ENCODE data around the gene DYNLT1.

GRCh38 chr6:158586652-158587051 lies 57.9 kb downstream of the DYNLT1 start:
- TF ChIP-seq RAD51 (IDR thresholded peaks at IDR 0.05) (no peak), ATF7 (IDR thresholded peaks at IDR 0.05; ENCODE audit: low read depth) (no peak), FOXM1 (IDR thresholded peaks at IDR 0.05; ENCODE audit: low read depth, low read length) (no peak), MAX (IDR thresholded peaks at IDR 0.05; ENCODE audit: low read depth, low read length) (no peak), BRCA1 (IDR thresholded peaks at IDR 0.05; ENCODE audit: low read depth, low read length) (no peak), POLR2AphosphoS5 (IDR thresholded peaks at IDR 0.05; ENCODE audit: low read length) (no peak), ESRRA (IDR thresholded peaks at IDR 0.05; ENCODE audit: low read length) (no peak), TBL1XR1 (IDR thresholded peaks at IDR 0.05; ENCODE audit: low read depth, low read length) (no peak), STAT3 (IDR thresholded peaks at IDR 0.05; ENCODE audit: low read depth, low read length) (no peak)
- TF ChIP-seq, protein P1, sequence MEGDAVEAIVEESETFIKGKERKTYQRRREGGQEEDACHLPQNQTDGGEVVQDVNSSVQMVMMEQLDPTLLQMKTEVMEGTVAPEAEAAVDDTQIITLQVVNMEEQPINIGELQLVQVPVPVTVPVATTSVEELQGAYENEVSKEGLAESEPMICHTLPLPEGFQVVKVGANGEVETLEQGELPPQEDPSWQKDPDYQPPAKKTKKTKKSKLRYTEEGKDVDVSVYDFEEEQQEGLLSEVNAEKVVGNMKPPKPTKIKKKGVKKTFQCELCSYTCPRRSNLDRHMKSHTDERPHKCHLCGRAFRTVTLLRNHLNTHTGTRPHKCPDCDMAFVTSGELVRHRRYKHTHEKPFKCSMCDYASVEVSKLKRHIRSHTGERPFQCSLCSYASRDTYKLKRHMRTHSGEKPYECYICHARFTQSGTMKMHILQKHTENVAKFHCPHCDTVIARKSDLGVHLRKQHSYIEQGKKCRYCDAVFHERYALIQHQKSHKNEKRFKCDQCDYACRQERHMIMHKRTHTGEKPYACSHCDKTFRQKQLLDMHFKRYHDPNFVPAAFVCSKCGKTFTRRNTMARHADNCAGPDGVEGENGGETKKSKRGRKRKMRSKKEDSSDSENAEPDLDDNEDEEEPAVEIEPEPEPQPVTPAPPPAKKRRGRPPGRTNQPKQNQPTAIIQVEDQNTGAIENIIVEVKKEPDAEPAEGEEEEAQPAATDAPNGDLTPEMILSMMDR (IDR thresholded peaks at IDR 0.05 in 2 of 3, conservative IDR thresholded peaks at IDR 0.05 in 1 of 3; ENCODE audit: control insufficient read depth in 2 of 3, extremely low read depth in 1 of 3, insufficient read depth in 1 of 3, low read depth in 3 of 3, low read length in 3 of 3): no peak

Data from GM12878 (cell line).